Measurements from ENCODE around the gene ZNF202. TPM values are rescaled to one million over a fixed set of nuclear protein-coding genes. Genes with fewer than 3 reads are reported as not detected.

The ZNF202 gene
- total and polyA plus RNA-seq, 2 of the 13 experiments (the other 11 are each of a cell fraction or from before 2014, with no cell fraction given): 7.7 to 7.9 TPM

GRCh38 chr11:123741159-123742030, at the start of gene ZNF202 (continued):
- TF ChIP-seq ZXDC (CRISPR knock-in tag; IDR thresholded peaks at IDR 0.05) (0 out of 2 replicates have a peak, but pooled peaks have one; percentile 64), ZNF317 (CRISPR knock-in tag; IDR thresholded peaks at IDR 0.05) (no peak; the same call in 1 of the 2 replicates), ZNF780A (CRISPR knock-in tag; IDR thresholded peaks at IDR 0.05) (0 out of 2 replicates have a peak, but pooled peaks have one; percentile 67), ZNF431 (CRISPR knock-in tag; IDR thresholded peaks at IDR 0.05; ENCODE audit: borderline replicate concordance, low read depth) (peak; percentile 47; the same call in 1 of the 2 replicates), IKZF5 (CRISPR knock-in tag; IDR thresholded peaks at IDR 0.05) (0 out of 2 replicates have a peak, but pooled peaks have one; percentile 16), ZNF562 (CRISPR knock-in tag; IDR thresholded peaks at IDR 0.05; ENCODE audit: borderline replicate concordance) (no peak), ZNF777 (CRISPR knock-in tag; IDR thresholded peaks at IDR 0.05) (no peak), ZNF570 (CRISPR knock-in tag; IDR thresholded peaks at IDR 0.05; ENCODE audit: borderline replicate concordance) (no peak), ZNF746 (CRISPR knock-in tag; IDR thresholded peaks at IDR 0.05) (no peak), DBP (CRISPR knock-in tag; IDR thresholded peaks at IDR 0.05; ENCODE audit: not compliant biosample characterization) (no peak), MAZ (IDR thresholded peaks at IDR 0.05; ENCODE audit: borderline replicate concordance, low read depth, low read length) (no peak), MAZ (CRISPR knock-in tag; IDR thresholded peaks at IDR 0.05; ENCODE audit: low read depth) (peak; percentile 60), DR1 (CRISPR knock-in tag; IDR thresholded peaks at IDR 0.05) (peak; percentile 50; the same call in 1 of the 2 replicates), PAX8 (CRISPR knock-in tag; IDR thresholded peaks at IDR 0.05; ENCODE audit: borderline replicate concordance) (no peak; the same call in 1 of the 2 replicates), PATZ1 (CRISPR knock-in tag; IDR thresholded peaks at IDR 0.05) (peak; percentile 52; the same call in 1 of the 2 replicates), NFIC (IDR thresholded peaks at IDR 0.05; ENCODE audit: low read length) (no peak), PRDM10 (CRISPR knock-in tag; IDR thresholded peaks at IDR 0.05; ENCODE audit: low read depth) (peak; percentile 66; the same call in 1 of the 2 replicates)
